Epithelial cell of esophagus (primary cell): Measurements from ENCODE around the gene ZNF556.

Source experiments
- DNase-seq: peaks from one replicate; pipeline ENCODE4 v3.0.0; 2010; ENCODE audit warnings: low read depth
- H3K4me3 ChIP-seq: 2 replicates; pipeline ENCODE4 v1.5.1; 2011; ENCODE audit warnings: mild to moderate bottlenecking, low read length, control low read depth
- CTCF ChIP-seq: IDR thresholded peaks from 2 replicates; pipeline ENCODE4 v1.5.1; 2011; ENCODE audit warnings: low read depth, mild to moderate bottlenecking, low read length, control low read depth, inconsistent platforms; ENCODE audit not compliant: insufficient read depth; ENCODE audit errors: missing control alignments

Gene ZNF556

DNA sequence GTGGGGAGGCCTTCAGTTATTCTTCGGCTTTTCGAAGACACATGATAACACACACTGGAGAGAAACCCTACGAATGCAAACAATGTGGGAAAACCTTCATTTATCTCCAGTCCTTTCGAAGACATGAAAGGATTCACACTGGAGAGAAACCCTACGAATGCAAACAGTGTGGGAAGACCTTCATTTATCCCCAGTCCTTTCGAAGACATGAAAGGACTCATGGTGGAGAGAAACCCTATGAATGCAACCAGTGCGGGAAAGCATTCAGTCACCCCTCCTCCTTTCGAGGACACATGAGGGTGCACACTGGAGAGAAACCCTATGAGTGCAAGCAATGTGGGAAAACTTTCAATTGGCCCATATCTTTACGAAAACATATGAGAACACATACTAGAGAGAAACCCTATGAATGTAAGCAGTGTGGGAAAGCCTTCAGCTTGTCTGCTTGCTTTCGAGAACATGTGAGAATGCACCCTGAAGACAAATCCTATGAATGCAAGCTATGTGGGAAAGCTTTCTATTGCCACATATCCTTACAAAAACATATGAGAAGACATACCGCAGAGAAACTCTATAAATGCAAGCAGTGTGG, 14.0 kb upstream of the ZNF556 start:
- no peak for TF ChIP-seq CTCF
- no peak for DNase-seq

DNA sequence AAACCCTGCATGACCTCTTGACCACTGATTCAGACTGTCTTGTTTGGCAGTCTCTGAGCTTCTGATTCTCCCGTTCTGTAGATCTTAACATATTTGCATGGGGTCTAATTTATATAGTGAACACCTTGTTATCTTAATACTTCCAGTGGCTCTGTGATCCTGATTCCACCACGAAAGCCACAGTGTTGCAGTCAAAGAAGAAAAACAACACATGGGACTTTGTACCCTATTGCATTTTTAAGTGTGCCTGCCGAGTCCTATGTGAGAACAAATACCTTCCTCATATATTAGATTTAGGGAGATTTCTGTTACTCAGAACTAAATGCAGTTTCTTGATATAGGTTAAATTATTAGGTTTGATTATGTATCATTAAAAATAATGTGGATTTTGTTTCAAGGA, 12.3 kb upstream of the ZNF556 start:
- TF ChIP-seq CTCF, result no peak
- no peak overlapping the region for H3K4me3 ChIP-seq
- no peak for DNase-seq

More for the DNA sequence above, 14.0 kb upstream of the ZNF556 start:
- H3K4me3 ChIP-seq, result no peak overlapping the region

- DNase-seq, result no peak
- H3K4me3 ChIP-seq, result no peak overlapping the region
- no peak for TF ChIP-seq CTCF
Measured at GRCh38 chr19:2856457-2857050, 10.6 kb upstream of the ZNF556 start.

DNA sequence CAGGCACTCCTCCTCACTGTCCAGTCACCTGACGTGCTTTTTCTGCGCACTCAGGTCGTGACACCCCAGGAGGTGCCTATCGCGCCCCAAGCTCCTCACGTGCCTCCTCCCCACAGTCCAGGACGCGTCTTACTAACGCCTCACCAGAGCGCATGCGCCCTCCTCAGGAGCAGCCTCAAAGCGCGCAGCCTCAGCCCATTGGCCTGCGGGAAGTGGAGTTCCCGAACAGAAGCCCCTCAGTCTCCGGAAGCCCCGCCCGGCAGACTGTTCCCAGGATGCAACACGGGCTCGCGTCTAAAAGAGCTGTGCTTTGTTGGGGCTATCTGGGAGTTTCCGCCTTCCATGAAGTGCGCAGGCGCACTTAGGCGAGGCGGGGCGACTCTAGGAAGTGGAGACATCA, 8.3 kb upstream of the ZNF556 start:
- TF ChIP-seq CTCF, result no peak
- no peak overlapping the region for H3K4me3 ChIP-seq
- DNase-seq, result no peak

- TF ChIP-seq CTCF, result no peak
- H3K4me3 ChIP-seq, result no peak overlapping the region
- DNase-seq, result no peak
Measured at GRCh38 chr19:2863816-2864215, 3.3 kb upstream of the ZNF556 start.

GRCh38 chr19:2865334-2866100, 1.6 kb upstream of the ZNF556 start:
- TF ChIP-seq CTCF, result no peak
- no peak overlapping the region for H3K4me3 ChIP-seq
- DNase-seq, result no peak
